H1 (cell line): ENCODE measurements around the gene CASK. TPM values are rescaled to one million over a fixed set of nuclear protein-coding genes. Genes with fewer than 3 reads are reported as not detected.

Experiments
- BRCA1 ChIP-seq: IDR thresholded peaks from 2 replicates; pipeline ENCODE4 v1.6.1; 2012; ENCODE audit warnings: low read depth, low read length, improper control_type of control experiment
- CHD7 ChIP-seq: fragments of 300-600 bp; sonication (generic); IDR thresholded peaks from 2 replicates; pipeline ENCODE4 v1.7.1; 2012; ENCODE audit warnings: low read length, moderate library complexity, mild to moderate bottlenecking, inconsistent platforms; ENCODE audit not compliant: insufficient replicate concordance
- CTCF ChIP-seq, 3 experiments: IDR thresholded peaks; 1 replicate in 2 of 3; 2 replicates in 1 of 3; pipeline versions ENCODE4 v1.5.1 to v1.6.1; 2011; ENCODE audit warnings: low read length in 3 of 3, mild to moderate bottlenecking in 3 of 3, inconsistent platforms in 2 of 3, low read depth in 1 of 3, moderate library complexity in 1 of 3; ENCODE audit not compliant: insufficient read depth in 1 of 3; ENCODE audit errors: control extremely low read depth in 1 of 3
- POLR2AphosphoS5 ChIP-seq: IDR thresholded peaks from 2 replicates; pipeline ENCODE4 v1.6.1; 2011; ENCODE audit warnings: low read depth, low read length
- SP4 ChIP-seq: IDR thresholded peaks from 2 replicates; pipeline ENCODE4 v1.6.1; 2012; ENCODE audit warnings: low read length, inconsistent platforms
- TAF1 ChIP-seq: IDR thresholded peaks from 2 replicates; pipeline ENCODE4 v1.6.1; 2011; ENCODE audit warnings: mild to moderate bottlenecking, low read depth, low read length
- polyA plus RNA-seq, 7 experiments: library from polyadenylated mRNA; depleted of rRNA in 3 of 7; stranded (reverse) in 5 of 7; unstranded in 2 of 7; fragments of >200 nt in 5 of 7; fragments of 200-250 nt in 2 of 7; gene quantifications; 1 replicate in 5 of 7; 2 replicates in 1 of 7; 4 replicates in 1 of 7; pipeline versions ENCODE4 v1.2.1 to v1.2.3, GENCODE V29; 2011 to 2013; ENCODE audit warnings: missing spikeins in 2 of 7, mixed read lengths in 2 of 7
- total RNA-seq: library from RNA; stranded (reverse); fragmentation: NEBNext Ultra II Directional; extraction: Animal tissue kit (Norgen Biotek cat#: 25700); gene quantifications from 2 replicates; pipeline ENCODE4 v1.2.1, GENCODE V29; 2021

Gene CASK
- total and polyA plus RNA-seq, 2 of the 8 experiments (the other 6 are each of a cell fraction or from before 2014, with no cell fraction given): 21.6 to 55.1 TPM

GRCh38 chrX:41667631-41668030, 255.7 kb downstream of the CASK start (continued):
- TF ChIP-seq CHD7 (no peak), BRCA1 (no peak), TAF1 (no peak), POLR2AphosphoS5 (no peak), CTCF (IDR thresholded peaks at IDR 0.05; ENCODE audit: control extremely low read depth in 1 of 3, insufficient read depth in 1 of 3, low read depth in 1 of 3, low read length in 3 of 3) (no peak), SP4 (no peak)
